Gastrocnemius medialis (tissue), 4 donors: Measurements from ENCODE around the gene HOXA3. TPM values are rescaled to one million over a fixed set of nuclear protein-coding genes. Genes with fewer than 3 reads are reported as not detected.

ENCODE experiments used
- ATAC-seq, 2 donors: fragments of 150-250 bp; one replicate each; pipeline ENCODE4 v1.9.1; 2016
- DNase-seq, 2 donors: peaks; one replicate each; pipeline ENCODE4 v3.0.0-alpha.2; 2019
- H3K27ac ChIP-seq, 4 donors: fragments of 200-600 bp; sonication (generic); 1 replicate in 1 of 4; 2 replicates in 3 of 4; pipeline ENCODE4 v1.5.1; 2016 to 2018; ENCODE audit warnings: mild to moderate bottlenecking in 2 of 4, moderate library complexity in 1 of 4
- H3K27me3 ChIP-seq, 3 donors: fragments of 200-600 bp; sonication (generic) in 2 of 3; 1 replicate in 1 of 3; 2 replicates in 2 of 3; pipeline versions ENCODE4 v1.5.1 to v1.6.0; 2016 to 2019; ENCODE audit warnings: mild to moderate bottlenecking in 1 of 3, moderate library complexity in 1 of 3
- H3K36me3 ChIP-seq, 2 donors: fragments of 200-600 bp; sonication (generic) in 1 of 2; one replicate each; pipeline ENCODE4 v1.5.1; 2017 to 2018
- H3K4me1 ChIP-seq, 2 donors: fragments of 200-600 bp; sonication (generic) in 1 of 2; one replicate each; pipeline ENCODE4 v1.5.1; 2016 to 2017; ENCODE audit warnings: mild to moderate bottlenecking in 2 of 2
- H3K4me3 ChIP-seq, 4 donors: fragments of 200-600 bp; sonication (generic) in 3 of 4; 1 replicate in 1 of 4; 2 replicates in 3 of 4; pipeline ENCODE4 v1.5.1; 2016 to 2019; ENCODE audit warnings: mild to moderate bottlenecking in 2 of 4
- H3K9me3 ChIP-seq, 3 donors: fragments of 200-600 bp; sonication (generic) in 2 of 3; 1 replicate in 1 of 3; 2 replicates in 2 of 3; pipeline ENCODE4 v1.5.1; 2016 to 2019
- CTCF ChIP-seq, 5 experiments: fragments of 450-650 bp in 3 of 5; fragments of 200-600 bp in 2 of 5; sonication (generic) in 2 of 5; IDR thresholded peaks in 4 of 5; conservative IDR thresholded peaks in 1 of 5; 1 replicate in 4 of 5; 2 replicates in 1 of 5; pipeline ENCODE4 v1.5.1; 2016 to 2019; ENCODE audit warnings: antibody characterized with exemption in 5 of 5, mild to moderate bottlenecking in 3 of 5, moderate library complexity in 3 of 5
- POLR2A ChIP-seq, 2 donors: fragments of 450-650 bp; IDR thresholded peaks; one replicate each; pipeline ENCODE4 v1.6.1; 2017; ENCODE audit warnings: antibody characterized with exemption in 2 of 2, mild to moderate bottlenecking in 2 of 2, moderate library complexity in 2 of 2
- in situ Hi-C, 4 donors: fragments of 200-750 bp; cut with MboI; loops; one replicate each; pipeline versions ENCODE4 v1.15.0 to v1.8.0; 2017; ENCODE audit warnings: low sequenced_read_pairs in 4 of 4
- intact Hi-C: fragments of 100-400 bp; cut with DNase I; formaldehyde crosslinking; loops from one replicate; pipeline ENCODE4 v1.15.1; 2023; ENCODE audit warnings: low total_unique reads
- total RNA-seq, 4 donors: library from RNA; depleted of rRNA; stranded (reverse); fragments of >200 nt; gene quantifications; one replicate each; pipeline versions ENCODE4 v1.1.0 to v1.2.3, GENCODE V29; 2016

The HOXA3 gene
- total RNA-seq, 4 donors from 2014 or later: 0.53 to 6.2 (median 3.0) TPM

- in situ Hi-C loops: loop anchor here in 3 of 4 donors (10.0 to 25.0 kb wide), 5 partner anchors 903 to 1422 kb away; partner anchors contain the start of gene CREB5 (in 1 of the 3)
- ATAC-seq: peak; percentile 10 to 14
Measured at GRCh38 chr7:27184337-27185012, 32.1 kb upstream of the HOXA3 start.

GRCh38 chr7:27183682-27184336 lies 31.4 kb upstream of the HOXA3 start:
- Histone ChIP-seq H3K4me1 (peaks cover 22 to 39% of the 10 kb centered on the region in 2 donors), H3K4me3 (peak overlapping the region; percentile 61 to 92 (median 70)), H3K27me3 (peaks cover 0 to 8% (median 3%) of the 10 kb centered on the region in 3 donors), H3K27ac (peak overlapping the region; percentile 90 to 99 (median 95)), H3K36me3 (no peaks in the 10 kb centered on the region), H3K9me3 (no peaks in the 10 kb centered on the region)
- DNase-seq (peak in 1 of 2 donors; percentile 39), ATAC-seq (no peak)
- in situ Hi-C loops: loop anchor here in 3 of 4 donors (10.0 to 25.0 kb wide), 5 partner anchors 903 to 1422 kb away; partner anchors contain the start of gene CREB5 (in 1 of the 3)
- TF ChIP-seq CTCF (IDR thresholded peaks at IDR 0.05 in 4 of 5, conservative IDR thresholded peaks at IDR 0.05 in 1 of 5) (no peak), POLR2A (IDR thresholded peaks at IDR 0.05) (no peak)
- intact Hi-C loops: loop anchor here (10.0 kb wide), 1 partner anchor 1441 kb away; no protein-coding TSS in a partner anchor

More at GRCh38 chr7:27184337-27185012, 32.1 kb upstream of the HOXA3 start:
- TF ChIP-seq POLR2A (IDR thresholded peaks at IDR 0.05) (peak in 1 of 2 donors; percentile 30), CTCF (IDR thresholded peaks at IDR 0.05 in 4 of 5, conservative IDR thresholded peaks at IDR 0.05 in 1 of 5) (no peak)
- H3K4me3 ChIP-seq: peak overlapping the region; percentile 61 to 92 (median 70)
- peaks cover 0 to 8% (median 3%) of the 10 kb centered on the region in 3 donors for H3K27me3 ChIP-seq
- no peaks in the 10 kb centered on the region for H3K9me3 ChIP-seq
- peak in 1 of 2 donors; percentile 65 for DNase-seq
- H3K27ac ChIP-seq: peak overlapping the region; percentile 90 to 99 (median 95)
- intact Hi-C loops: loop anchor here (5.0 to 10.0 kb wide), 2 partner anchors 1228 to 1440 kb away; partner anchors contain the start of gene CREB5
- peaks cover 27 to 46% of the 10 kb centered on the region in 2 donors for H3K4me1 ChIP-seq
- H3K36me3 ChIP-seq: no peaks in the 10 kb centered on the region

- Histone ChIP-seq H3K4me3 (peak overlapping the region; percentile 61 to 92 (median 70)), H3K36me3 (no peaks in the 10 kb centered on the region), H3K4me1 (peaks cover 28 to 40% of the 10 kb centered on the region in 2 donors), H3K27ac (peak overlapping the region; percentile 90 to 99 (median 95)), H3K9me3 (no peaks in the 10 kb centered on the region), H3K27me3 (peaks cover 0 to 8% (median 3%) of the 10 kb centered on the region in 3 donors)
- in situ Hi-C loops: loop anchor here in 3 of 4 donors (10.0 to 25.0 kb wide), 5 partner anchors 904 to 1421 kb away; partner anchors contain the start of gene CREB5 (in 1 of the 3)
- DNase-seq (peak; percentile 1 to 32), ATAC-seq (no peak)
- intact Hi-C loops: loop anchor here (10.0 kb wide), 1 partner anchor 1442 kb away; no protein-coding TSS in a partner anchor
- no peak for TF ChIP-seq CTCF (IDR thresholded peaks at IDR 0.05 in 4 of 5, conservative IDR thresholded peaks at IDR 0.05 in 1 of 5)
- TF ChIP-seq POLR2A (IDR thresholded peaks at IDR 0.05): no peak
Measured at GRCh38 chr7:27182861-27183681, 30.7 kb upstream of the HOXA3 start.

GRCh38 chr7:27182285-27182841 lies 30.0 kb upstream of the HOXA3 start:
- no peak for ATAC-seq
- H3K9me3 ChIP-seq: no peaks in the 10 kb centered on the region
- TF ChIP-seq POLR2A (IDR thresholded peaks at IDR 0.05) (no peak), CTCF (IDR thresholded peaks at IDR 0.05 in 4 of 5, conservative IDR thresholded peaks at IDR 0.05 in 1 of 5) (no peak)
- peaks cover 33 to 47% of the 10 kb centered on the region in 2 donors for H3K4me1 ChIP-seq
- no peaks in the 10 kb centered on the region for H3K36me3 ChIP-seq
- H3K4me3 ChIP-seq: peak overlapping the region in 2 of 4 donors; percentile 67 to 73
- in situ Hi-C loops (loop anchor here in 3 of 4 donors (10.0 to 25.0 kb wide), 5 partner anchors 905 to 1420 kb away; partner anchors contain the start of gene CREB5 (in 1 of the 3)), intact Hi-C loops (loop anchor here (10.0 kb wide), 1 partner anchor 1442 kb away; no protein-coding TSS in a partner anchor)
- H3K27ac ChIP-seq: peak overlapping the region; percentile 90 to 99 (median 95)
- DNase-seq: peak; percentile 1 to 20
- peaks cover 0 to 8% (median 3%) of the 10 kb centered on the region in 3 donors for H3K27me3 ChIP-seq
